Measurements from ENCODE around the gene ANKRD13D.

DNA sequence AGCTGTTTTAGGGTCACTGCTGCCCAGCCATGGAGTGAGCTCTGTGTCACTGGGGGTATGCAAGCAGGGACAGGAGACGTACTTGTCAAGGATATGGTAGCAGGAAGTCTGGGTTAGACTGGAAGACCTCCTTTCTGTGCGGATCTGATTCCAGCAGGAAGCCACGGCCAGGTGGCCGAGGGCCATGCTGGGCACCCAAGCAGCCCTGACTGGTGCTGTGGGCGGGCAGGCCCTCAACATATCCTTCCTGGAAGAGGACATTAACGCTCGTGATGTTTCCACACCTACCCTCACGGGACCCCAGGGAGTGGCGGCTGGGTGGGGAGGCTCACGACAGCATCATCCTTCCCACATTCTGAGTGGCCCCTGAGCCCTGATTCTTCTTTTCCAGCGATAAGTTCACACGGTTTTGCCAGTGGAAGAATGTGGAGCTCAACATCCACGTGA is 8.7 kb upstream of the ANKRD13D start:
- TF ChIP-seq, protein P1, sequence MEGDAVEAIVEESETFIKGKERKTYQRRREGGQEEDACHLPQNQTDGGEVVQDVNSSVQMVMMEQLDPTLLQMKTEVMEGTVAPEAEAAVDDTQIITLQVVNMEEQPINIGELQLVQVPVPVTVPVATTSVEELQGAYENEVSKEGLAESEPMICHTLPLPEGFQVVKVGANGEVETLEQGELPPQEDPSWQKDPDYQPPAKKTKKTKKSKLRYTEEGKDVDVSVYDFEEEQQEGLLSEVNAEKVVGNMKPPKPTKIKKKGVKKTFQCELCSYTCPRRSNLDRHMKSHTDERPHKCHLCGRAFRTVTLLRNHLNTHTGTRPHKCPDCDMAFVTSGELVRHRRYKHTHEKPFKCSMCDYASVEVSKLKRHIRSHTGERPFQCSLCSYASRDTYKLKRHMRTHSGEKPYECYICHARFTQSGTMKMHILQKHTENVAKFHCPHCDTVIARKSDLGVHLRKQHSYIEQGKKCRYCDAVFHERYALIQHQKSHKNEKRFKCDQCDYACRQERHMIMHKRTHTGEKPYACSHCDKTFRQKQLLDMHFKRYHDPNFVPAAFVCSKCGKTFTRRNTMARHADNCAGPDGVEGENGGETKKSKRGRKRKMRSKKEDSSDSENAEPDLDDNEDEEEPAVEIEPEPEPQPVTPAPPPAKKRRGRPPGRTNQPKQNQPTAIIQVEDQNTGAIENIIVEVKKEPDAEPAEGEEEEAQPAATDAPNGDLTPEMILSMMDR (IDR thresholded peaks at IDR 0.05): no peak
- TF ChIP-seq POLR2AphosphoS5 (IDR thresholded peaks at IDR 0.05) (no peak), EP300 (IDR thresholded peaks at IDR 0.05; ENCODE audit: low read depth) (no peak), POLR2A (IDR thresholded peaks at IDR 0.05) (no peak)

All from transverse colon (tissue), 4 donors.